NK-92 treated with Interleukin-12 subunit alpha and Interleukin-12 subunit beta, amount 100 ng/mL, for 24 hours (cell line): Measurements from ENCODE around the gene IGFBPL1.
"Not testable (repeated sequence)": the region's sequence is repeated elsewhere in the genome, so short reads cannot be mapped to it uniquely, and the experiment has no call there.

Experiments
- DNase-seq: peaks from one replicate; lab custom pipeline; 2025; lab: John Stamatoyannopoulos, UW

The IGFBPL1 gene

DNA sequence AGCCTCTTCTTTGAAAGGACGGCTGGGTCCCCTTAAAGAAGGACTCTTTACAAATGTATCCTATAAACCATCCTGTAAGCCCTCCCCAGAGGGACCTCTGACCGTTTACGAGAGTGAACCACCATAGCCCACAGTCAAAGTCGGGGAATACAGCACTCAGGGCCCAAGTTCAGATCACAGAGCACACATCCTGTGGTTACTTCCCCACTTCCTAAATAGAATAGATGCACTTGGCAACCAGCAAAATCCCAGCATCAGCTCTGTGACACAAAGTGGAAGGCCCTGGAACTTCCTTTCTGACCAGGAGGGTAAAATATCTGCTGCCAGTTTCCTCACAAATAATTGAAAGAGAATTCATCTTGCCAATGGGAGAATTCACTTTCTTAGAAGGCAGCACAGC lies 6.9 kb upstream of the IGFBPL1 start:
- DNase-seq: no peak

DNA sequence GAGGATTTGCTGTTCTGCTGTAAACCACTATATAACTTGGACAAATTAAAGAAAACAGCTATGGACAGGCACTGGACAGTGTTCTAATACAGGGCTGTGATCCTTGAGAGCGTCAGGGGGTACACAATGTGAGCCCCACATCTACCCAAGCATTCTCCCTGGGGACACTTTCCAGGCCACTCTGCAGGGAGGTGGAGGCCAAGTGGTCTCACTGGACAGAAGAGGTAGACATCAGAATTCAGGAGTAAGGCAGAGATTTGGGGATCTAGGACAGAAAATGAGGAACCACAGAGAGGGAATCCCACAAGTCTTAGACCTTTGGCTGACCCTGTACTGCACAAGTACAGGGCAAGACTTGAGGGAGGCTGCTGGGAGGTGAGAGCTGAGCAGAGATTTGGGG lies 3.8 kb upstream of the IGFBPL1 start:
- no peak for DNase-seq

DNA sequence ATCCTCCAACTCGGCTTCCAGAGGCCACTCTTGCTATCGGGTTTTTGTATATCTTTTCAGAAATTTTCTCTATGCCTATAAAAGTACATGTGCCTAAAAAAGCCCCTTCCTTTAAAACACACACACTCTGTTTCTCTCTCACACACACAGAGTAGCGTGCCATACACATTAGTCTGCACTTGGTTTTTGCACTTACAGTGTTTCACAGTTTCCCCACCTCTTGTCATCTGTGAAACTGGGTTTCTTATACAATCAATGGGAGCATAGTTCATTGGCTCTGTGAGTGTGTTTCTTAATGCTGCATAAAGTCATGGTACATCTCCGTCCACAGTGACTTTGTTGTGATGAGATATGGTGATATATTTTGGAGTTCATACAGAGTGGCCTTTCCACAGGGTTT lies 664 bp upstream of the IGFBPL1 start:
- no peak for DNase-seq

DNA sequence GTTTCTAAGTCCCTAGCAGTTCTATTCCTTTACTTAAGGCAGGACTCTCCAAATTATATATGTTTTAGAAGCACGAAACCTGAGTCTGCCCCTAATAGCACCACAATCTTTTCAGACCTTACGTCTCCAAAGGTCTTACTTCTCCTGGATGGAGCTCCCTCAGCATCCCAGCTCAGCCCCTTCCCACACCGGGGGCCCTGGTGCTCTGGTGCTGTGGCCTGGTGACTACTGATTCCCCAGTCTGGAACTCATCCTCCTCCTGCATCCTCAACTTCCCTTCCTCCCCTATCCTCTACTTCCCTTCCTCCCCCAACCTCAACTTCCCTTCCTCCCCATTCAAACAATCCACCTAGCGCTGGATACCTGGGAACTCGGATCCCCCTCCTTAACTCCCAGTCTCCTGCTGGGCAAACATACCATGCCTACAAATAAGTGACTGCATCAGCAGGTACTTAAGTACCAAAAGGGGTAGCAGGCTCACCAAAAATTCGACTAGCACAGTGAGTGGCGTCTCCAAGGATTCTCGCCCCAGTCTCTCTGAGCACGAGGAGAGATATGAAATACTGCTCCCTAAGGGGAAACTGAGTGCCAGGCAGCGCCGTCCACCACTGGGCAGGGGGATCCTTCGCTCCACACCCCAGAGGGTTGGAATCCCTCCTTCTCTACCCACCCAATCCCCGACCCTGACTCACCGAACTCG lies 831 bp downstream of the IGFBPL1 start:
- DNase-seq: no peak

DNA sequence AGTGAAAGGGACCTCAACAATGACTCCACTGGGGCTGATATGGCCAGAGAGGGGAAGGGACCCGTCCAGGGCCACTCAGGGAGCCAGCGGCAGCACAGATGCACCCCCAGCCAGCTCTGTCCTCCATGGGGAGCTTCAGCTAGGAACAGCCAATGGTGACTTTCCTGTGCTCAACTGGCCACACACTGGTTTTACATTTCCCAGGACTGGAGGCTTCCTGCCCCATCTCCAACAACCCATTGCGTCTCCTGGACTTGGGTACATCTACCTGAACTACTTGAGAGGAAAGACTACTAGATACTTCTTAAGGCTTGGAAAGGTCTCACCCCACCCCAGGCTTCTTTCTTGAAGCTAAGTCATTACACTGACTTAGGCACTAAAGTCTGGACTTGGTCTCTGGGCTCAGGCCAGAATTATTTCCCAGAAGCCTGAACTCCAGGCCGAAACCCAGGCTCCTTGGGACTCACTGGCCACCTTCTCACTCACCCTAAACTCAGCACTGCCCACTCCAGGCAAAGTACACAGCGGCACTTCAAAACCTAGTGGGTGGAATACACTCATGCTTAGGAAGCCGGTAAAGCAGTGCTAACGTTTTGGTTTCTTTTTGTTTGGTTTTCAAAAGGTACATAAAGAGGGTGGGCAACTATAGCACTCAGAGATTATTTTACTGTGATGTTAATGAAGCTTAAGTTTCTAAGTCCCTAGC lies 1.5 kb downstream of the IGFBPL1 start:
- DNase-seq: no peak

DNA sequence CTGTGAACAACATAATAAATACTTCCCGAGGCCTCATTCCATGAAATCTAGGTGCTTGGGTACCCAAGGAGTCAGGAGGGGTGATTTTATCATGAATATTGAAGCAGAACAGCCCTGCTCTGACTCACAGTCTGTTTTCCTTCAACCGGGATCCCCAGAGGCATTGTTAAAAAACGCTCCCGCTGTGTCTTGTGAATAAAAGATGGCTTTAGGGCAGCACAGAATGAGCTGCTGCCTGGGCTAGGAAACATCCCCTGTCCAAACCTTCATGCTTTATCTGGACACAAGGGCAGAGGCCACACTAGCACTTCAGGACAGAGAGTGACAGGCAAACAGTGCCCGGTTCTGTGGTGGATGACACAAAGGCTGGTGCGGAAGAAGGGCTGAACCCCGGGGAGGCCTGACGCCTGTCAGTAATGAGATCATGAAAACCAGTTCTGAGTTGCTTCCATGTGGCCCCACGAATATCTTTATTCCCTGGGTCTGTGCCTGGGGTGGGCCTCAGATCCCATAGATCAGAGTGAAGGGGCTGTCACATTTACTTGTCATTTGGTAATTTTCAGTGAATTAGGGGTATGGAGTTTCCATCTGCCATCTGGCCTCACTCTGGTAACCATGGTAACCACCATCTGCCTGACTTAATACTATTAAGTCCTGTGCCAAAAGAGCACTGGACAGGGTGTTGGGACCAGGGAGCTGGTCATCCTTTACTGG lies 2.6 kb downstream of the IGFBPL1 start:
- DNase-seq: no peak

DNA sequence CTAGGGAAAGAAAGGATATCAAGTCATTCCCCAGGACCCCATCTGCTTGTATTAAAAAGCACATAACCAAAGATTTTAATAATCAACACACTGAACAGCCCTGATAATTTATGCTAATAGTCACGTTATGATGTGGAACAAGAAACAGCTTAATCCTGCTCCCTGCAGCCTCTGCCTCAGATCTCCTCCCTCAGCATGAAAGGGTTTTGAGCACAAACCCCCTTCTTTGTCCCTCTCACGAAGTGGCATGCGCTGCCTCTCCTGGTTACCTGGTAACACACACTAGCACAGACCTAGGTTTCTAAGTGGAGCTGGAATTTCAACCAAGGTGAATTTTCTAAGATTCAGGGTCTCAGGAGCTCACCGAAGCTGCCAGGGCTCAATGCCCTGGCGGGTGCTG lies 5.1 kb downstream of the IGFBPL1 start:
- no peak for DNase-seq

DNA sequence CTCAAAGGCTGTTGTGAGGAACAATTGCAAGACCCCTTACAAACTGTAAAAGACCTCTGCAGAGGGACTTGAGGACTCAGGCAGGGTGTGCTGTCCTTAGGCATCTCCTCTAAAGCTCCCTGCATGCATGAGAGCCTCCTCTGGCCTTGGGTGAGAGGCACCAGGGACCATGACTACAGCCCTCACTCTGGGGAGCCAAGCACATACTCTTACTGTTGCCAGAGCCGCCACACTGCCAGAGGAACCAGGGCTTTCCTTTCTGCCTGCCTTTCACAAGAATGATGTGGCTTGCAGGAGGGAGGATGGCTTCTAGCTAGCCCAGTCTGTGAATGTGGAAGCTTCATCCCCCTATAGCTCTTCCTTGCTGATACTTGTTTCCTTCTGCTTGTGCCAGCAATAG lies 5.9 kb downstream of the IGFBPL1 start:
- no peak for DNase-seq

DNA sequence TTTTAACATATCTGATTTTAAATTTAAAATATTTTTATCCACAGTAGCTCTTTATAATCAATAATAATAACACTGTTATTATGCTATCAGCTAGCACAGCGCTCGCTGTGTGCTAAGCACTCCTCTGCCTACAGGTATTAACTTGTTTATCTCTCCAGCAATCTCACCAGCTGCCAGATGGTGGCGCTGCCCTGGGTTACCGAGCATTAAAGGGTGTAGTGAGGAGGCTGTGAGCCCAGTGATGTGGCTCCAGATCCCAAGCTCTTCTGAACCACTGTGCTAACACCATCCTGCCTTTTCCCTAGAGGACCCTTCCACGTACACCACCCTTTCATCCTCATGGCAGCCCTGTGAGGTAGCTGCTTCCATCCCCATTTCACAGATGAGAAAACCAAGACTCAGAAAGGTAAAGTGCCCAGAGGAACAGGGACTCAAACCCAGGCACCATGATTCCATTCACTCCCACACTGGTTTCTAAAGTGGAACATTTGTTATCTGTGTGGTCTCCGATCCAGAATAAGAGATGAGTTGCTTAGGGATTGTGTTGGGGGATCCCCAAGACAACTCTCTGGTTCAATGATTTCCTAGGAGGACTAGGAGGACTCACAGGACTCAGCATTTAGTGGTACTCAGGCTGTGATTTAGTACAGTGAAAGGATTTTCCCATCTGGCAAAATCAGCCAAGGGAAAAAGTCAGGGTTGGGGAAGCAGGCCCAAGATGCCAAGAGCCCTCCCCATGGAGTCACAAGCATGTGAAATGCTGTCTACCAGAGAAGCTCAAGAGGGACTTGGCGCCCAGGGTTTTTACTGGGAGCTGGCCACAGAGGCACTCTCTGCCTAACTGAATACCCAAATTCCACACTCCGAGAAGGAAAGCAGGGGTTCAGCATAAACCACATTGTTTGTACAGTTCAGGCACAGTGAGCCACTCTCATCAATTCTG lies 7.0 kb downstream of the IGFBPL1 start:
- DNase-seq: no peak

DNA sequence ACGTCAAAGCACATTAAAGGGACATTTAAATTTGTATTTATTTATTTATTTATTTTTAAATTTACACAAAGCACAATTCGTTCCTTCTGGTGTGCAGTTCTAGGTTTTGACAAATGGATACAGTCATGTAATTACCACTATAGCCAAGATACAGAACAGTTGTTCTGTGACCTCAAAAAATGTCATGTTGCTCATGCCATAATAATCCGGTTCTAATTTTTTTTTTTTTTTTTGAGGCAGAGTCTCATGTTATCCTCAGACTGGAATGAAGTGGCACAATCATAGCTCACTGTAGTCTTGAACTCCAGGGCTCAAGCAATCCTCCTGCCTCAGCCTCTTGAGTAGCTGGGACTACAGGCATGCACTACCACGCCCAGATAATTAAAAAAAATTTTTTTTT lies 7.8 kb downstream of the IGFBPL1 start:
- DNase-seq: no peak

DNA sequence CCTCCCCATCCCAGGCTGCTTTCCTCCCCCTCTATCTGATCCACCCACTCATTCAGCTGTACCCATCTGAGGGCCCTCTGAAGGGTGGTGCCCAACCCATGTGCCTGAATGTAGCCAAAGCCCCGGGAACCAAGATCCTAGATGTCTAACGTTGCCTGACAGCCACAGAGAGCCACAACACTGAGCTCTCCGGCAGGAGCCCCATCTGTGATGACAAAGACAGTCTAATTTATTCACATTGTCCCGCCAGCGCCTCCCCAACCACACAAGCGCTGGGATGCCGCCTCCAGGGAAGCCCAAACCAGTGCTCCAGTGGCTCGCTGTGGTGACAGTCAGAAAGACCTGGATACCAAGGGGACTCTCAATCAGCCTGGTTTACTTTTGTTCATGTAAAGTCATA lies 8.4 kb downstream of the IGFBPL1 start:
- DNase-seq: no peak

DNA sequence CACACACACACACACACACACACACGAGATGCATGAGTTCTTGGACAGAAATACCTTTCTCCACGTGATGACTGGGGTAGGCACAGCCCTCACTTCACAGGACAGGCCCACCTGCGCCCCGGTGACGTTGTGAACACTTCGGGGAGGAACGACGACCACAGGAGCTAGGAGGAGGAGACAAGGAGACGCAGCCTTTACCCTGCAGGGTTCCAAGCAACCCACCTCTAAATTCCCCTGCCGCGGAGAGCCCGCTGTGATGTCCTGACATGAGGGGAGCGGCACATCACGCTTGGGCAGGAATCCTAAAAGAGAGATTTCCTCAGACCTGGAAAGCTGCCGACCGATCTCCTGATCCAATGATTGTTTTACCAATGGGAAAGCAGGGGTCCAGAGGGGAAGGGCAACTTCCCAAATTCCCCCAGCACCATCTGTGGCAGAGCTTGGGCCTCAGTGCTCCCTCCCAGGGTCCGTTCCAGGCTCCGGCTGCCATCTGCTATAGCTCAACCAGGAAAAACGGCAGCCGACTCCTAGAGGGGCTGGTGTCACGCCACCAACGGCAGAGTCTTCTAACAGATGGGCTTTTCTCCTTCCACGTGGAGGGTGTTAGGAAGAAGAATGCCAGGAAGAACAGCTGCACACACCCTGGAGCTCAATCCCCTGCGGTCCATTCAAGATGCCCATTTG lies 10.1 kb downstream of the IGFBPL1 start:
- DNase-seq: no peak

DNA sequence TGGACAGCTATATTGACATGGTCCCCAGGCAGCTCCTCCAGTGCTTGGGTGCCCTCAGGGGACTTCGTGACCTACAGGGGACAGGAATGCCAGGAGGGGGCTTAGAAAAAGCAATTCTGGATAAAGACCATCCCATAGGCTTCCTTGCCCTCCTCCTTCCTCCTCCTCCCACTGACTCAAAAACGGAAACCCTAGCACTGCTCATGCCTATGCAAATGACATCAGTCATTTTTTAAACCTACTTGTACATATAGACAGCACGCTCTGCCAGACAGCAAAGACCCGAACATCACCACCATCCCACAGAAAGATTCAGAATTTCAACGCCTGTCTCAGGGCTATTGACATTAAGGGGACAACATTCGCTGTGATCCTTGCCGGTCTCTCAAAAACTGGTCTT lies 11.0 kb downstream of the IGFBPL1 start:
- DNase-seq: no peak

DNA sequence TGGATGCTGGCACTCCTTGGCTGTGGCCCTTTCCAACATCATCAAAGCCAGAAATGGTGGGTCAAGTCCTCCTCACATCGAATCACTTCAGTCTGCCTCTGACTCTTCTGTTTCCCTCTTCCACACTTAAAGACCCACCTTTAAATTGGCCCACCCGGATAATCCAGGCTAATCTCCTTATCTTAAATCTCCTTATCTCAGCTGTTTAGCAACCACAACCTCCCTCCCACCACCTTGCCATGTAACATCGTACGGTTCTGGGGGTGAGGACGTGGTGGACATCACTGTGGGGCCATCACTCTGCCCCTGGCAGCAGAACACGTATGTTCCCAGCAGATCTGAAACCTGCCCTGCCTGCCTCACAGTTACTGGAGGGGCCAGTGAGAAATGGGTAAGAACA lies 11.5 kb downstream of the IGFBPL1 start:
- no peak for DNase-seq

DNA sequence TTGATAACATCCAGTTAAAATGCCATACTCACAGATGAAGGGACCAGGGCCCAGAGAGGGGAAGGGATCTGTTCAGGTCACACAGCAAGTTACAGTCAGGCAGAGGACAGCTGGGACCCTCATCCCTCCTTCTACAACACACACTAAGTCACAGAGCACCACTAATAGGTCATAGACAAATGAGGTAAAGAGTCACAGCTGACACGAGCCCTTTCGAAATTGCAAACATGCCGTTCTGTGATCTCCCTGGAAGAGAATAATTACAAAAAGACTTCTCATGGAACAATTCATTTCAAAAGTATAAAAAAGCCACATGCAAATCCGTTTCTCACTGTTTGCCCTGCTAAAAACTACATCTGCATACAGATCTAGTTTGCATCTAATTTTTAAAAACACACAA lies 15.5 kb downstream of the IGFBPL1 start:
- DNase-seq: no peak

DNA sequence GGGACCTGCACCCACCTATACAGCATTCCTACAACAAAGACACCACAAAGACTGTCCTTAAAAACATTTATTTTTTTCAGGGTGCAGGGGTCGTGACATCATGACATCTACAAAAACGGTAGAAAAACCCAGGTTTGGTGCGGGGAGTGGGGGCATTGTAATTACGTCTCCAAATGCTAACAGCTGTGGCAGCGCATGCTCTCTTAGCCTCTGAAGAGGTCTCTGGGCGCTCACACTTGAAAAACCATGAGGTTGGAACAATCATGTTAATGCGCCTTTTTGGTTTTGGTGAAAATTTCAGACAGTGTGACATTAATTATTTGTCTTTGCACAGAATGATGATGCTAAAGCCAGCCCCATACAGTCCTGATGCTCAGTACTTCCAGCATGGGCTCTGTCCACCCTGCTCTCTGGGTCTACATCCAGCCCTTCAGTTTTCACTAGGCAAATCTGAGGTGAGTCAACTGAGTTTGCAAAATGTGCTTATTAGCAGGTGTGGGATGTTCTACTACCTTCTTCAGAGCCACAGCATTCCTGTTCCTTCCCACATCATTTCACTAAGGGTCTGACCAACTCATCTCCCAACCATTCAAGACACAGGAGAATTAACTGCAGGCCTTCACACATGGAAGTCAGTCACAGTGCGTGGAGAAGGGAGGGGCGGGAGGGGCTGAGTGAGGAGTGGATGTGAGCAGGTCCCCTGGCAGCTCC lies 17.6 kb downstream of the IGFBPL1 start:
- no peak for DNase-seq

DNA sequence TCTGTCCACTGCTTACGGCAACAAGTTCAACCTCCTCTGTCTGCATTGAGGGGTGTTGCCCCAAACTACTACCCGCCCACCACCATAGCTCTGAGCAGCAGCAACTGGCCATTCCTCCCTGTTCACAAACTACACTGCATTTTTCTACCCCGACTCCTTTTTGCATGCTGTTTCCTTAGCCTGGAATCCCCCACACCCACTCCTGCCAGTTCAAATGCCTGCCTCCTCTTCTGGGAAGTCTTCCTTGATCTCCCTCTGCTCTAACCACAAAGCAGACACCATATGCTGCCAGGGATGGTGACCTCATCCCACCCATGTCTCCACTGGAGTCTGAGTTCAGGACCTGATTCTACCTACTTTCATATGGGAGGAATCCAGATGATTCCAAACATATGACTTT lies 18.5 kb downstream of the IGFBPL1 start:
- no peak for DNase-seq

DNA sequence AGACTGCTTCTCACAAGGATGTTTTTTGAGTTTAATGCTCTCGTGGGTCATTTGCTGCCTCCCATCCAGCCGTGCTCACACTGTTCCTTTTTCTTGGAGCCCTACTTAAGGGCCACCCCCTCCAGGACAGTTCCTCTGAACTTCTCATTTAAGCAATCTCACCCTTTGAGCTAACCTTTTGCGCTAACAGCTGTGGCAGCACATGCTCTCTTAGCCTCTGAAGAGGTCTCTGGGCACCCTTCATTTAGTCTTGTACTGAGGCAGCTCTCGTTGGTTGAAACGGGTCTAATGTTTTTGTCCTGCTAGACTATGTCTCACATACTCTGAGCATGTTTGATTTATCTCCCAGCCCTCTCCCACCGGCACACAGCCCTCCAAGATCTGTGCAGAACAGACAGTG lies 19.9 kb downstream of the IGFBPL1 start:
- DNase-seq: no peak

DNA sequence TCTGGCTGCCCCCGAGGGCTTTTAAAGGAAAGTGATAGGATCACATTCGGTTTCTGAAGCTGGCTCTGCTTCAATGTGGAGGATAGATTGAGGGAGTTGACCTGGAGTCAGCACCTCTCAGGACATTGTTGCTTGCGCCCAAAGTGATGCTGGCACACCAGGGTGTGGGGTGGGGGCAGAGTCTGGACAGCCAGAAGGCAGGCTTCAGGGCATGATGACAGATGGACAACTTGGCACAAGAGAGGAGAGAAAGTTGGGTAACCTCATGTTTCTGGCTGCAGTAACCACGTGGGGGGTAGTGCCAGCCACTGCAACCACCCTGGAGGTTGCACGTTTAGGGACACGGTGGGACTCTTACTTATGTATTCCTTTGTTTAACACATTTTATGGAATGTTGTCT lies 22.3 kb downstream of the IGFBPL1 start:
- no peak for DNase-seq

DNA sequence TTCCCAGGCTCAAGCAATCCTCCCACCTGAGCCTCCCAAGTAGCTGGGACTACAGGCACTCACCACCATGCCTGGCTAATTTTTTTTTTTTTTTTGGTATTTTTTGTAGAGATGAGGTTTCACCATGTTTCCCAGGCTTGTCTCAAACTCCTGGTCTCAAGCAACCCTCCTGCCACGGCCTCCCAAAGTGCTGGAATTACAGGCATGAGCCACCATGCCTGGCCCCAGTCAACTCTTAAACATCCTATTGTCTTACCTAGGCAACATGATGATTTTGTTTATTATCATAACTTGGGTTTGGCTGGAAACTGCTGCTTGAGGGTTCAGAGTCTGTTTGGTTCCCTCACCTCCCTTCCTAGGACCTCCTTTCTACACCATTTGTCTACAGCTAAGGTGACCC lies 25.1 kb downstream of the IGFBPL1 start:
- DNase-seq: not testable (repeated sequence)

DNA sequence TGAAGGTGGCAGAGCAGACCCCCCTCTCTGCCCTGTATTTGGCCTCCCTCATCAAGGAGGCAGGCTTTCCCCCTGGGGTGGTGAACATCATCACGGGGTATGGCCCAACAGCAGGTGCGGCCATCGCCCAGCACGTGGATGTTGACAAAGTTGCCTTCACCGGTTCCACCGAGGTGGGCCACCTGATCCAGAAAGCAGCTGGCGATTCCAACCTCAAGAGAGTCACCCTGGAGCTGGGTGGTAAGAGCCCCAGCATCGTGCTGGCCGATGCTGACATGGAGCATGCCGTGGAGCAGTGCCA lies 27.9 kb downstream of the IGFBPL1 start:
- DNase-seq: no peak
